Neural progenitor cell (in vitro differentiated cells): ENCODE measurements around the gene SRGAP2C.
"Not testable (repeated sequence)": the region's sequence is repeated elsewhere in the genome, so short reads cannot be mapped to it uniquely, and the experiment has no call there.

Experiments
- EZH2 ChIP-seq: fragments of 200-600 bp; sonication (generic); IDR thresholded peaks from 2 replicates; pipeline ENCODE4 v1.6.1; 2017; ENCODE audit warnings: antibody characterized with exemption, mild to moderate bottlenecking, moderate library complexity
- EZH2phosphoT487 ChIP-seq: fragments of 200-600 bp; sonication (generic); IDR thresholded peaks from 2 replicates; pipeline ENCODE4 v1.6.1; 2017; ENCODE audit warnings: antibody characterized with exemption
- TF ChIP-seq, protein P1 (sequence below): fragments of 200-600 bp; sonication (generic); IDR thresholded peaks from 2 replicates; pipeline ENCODE4 v1.5.1; 2017; ENCODE audit warnings: antibody characterized with exemption, mild to moderate bottlenecking

DNA sequence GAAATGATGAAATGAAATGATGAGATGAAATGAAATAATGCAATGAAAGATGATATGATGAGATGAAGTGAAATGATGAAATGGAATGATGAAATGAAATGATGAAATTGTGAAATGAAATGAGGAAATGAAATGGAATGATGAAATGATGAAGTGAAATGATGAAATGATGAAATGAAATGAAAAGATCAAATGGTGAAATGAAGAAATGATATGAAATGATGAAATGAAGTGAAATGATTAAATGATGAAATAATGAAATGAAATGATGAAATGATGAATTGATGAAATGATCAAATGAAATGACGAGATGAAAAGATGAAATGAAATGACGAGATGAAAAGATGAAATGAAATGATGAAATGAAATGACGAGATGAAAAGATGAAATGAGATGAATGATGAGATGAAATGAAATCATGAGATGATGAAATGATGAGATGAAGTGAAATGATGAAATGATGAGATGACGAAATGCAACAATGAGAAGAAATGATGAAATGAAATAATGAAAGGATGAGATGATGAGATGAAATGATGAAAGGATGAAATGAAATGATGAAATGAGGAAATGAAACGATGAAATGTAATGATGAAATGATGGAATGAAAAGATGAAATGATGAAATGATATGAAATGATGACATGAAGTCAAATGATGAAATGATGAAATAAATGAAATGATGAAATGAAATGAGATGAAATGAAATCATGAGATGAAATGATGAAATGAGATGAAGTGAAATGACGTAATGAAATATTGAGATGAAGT is 216.0 kb downstream of the SRGAP2C start:
- not testable (repeated sequence) for TF ChIP-seq EZH2phosphoT487, EZH2
- TF ChIP-seq, protein P1, sequence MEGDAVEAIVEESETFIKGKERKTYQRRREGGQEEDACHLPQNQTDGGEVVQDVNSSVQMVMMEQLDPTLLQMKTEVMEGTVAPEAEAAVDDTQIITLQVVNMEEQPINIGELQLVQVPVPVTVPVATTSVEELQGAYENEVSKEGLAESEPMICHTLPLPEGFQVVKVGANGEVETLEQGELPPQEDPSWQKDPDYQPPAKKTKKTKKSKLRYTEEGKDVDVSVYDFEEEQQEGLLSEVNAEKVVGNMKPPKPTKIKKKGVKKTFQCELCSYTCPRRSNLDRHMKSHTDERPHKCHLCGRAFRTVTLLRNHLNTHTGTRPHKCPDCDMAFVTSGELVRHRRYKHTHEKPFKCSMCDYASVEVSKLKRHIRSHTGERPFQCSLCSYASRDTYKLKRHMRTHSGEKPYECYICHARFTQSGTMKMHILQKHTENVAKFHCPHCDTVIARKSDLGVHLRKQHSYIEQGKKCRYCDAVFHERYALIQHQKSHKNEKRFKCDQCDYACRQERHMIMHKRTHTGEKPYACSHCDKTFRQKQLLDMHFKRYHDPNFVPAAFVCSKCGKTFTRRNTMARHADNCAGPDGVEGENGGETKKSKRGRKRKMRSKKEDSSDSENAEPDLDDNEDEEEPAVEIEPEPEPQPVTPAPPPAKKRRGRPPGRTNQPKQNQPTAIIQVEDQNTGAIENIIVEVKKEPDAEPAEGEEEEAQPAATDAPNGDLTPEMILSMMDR = not testable (repeated sequence)
